Measurements from ENCODE around the gene IL18BP.

IL18BP gene

DNA sequence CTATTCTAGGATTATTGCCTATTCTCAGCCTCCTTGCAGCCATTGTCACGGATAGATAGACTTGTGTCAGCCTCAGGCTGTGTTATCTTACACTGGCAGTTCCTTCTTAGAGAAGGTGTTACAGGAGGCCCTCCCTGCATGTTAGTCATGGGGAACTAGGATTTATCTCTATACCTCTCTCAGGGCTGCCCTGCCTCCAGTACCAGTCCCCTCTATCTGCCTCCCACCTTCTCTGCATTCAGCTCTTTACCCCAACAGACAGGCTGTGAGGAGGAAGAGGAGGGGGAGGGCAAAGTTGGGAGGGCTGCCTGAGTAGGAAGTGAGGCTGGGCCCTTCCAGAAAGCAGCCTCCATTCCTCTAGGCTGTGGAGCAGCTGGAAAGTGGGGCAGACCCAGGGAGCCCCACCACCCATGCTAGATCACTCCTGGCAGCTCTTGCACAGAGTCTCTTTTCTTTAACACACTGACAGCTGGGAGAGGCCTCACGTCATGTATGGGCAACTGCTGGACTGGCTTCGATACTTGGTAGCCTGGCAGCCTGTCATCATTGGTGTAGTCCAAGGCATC is 2.9 kb upstream of the IL18BP start:
- no peak overlapping the region for H3K9ac ChIP-seq (ENCODE audit: low read depth in 1 of 2, low read length in 2 of 2)
- H3K27me3 ChIP-seq (ENCODE audit: control insufficient read depth in 1 of 2, insufficient read depth in 2 of 2, low read length in 2 of 2), result no peaks in the 10 kb centered on the region
- H3K9me3 ChIP-seq (ENCODE audit: control insufficient read depth in 1 of 2, low read length in 2 of 2), result no peaks in the 10 kb centered on the region
- no peak overlapping the region for H3K4me3 ChIP-seq (ENCODE audit: low read depth in 1 of 2, low read length in 2 of 2)
- H3K27ac ChIP-seq (ENCODE audit: low read depth, low read length), result no peak overlapping the region
- H3K36me3 ChIP-seq (ENCODE audit: control insufficient read depth in 1 of 2, insufficient read depth in 2 of 2, low read length in 2 of 2), result peaks cover 5 to 33% of the 10 kb centered on the region in 2 donors
- H3K4me1 ChIP-seq (ENCODE audit: control insufficient read depth in 1 of 2, insufficient read depth in 2 of 2, low read length in 2 of 2), result peaks cover 23 to 28% of the 10 kb centered on the region in 2 donors

- H3K27ac ChIP-seq (ENCODE audit: low read depth, low read length), result no peak overlapping the region
Observed at GRCh38 chr11:71996517-71996916, 2.2 kb upstream of the IL18BP start.

GRCh38 chr11:71996946-71997345 is 1.8 kb upstream of the IL18BP start:
- Histone ChIP-seq H3K4me1 (ENCODE audit: control insufficient read depth in 1 of 2, insufficient read depth in 2 of 2, low read length in 2 of 2) (peaks cover 23 to 28% of the 10 kb centered on the region in 2 donors), H3K9ac (ENCODE audit: low read depth in 1 of 2, low read length in 2 of 2) (no peak overlapping the region), H3K27ac (ENCODE audit: low read depth, low read length) (no peak overlapping the region), H3K36me3 (ENCODE audit: control insufficient read depth in 1 of 2, insufficient read depth in 2 of 2, low read length in 2 of 2) (peaks cover 16 to 37% of the 10 kb centered on the region in 2 donors), H3K4me3 (ENCODE audit: low read depth in 1 of 2, low read length in 2 of 2) (no peak overlapping the region), H3K27me3 (ENCODE audit: control insufficient read depth in 1 of 2, insufficient read depth in 2 of 2, low read length in 2 of 2) (no peaks in the 10 kb centered on the region), H3K9me3 (ENCODE audit: control insufficient read depth in 1 of 2, low read length in 2 of 2) (no peaks in the 10 kb centered on the region)

More at GRCh38 chr11:71996517-71996916, 2.2 kb upstream of the IL18BP start:
- Histone ChIP-seq H3K9me3 (ENCODE audit: control insufficient read depth in 1 of 2, low read length in 2 of 2) (no peaks in the 10 kb centered on the region), H3K36me3 (ENCODE audit: control insufficient read depth in 1 of 2, insufficient read depth in 2 of 2, low read length in 2 of 2) (peaks cover 12 to 33% of the 10 kb centered on the region in 2 donors), H3K9ac (ENCODE audit: low read depth in 1 of 2, low read length in 2 of 2) (no peak overlapping the region), H3K4me3 (ENCODE audit: low read depth in 1 of 2, low read length in 2 of 2) (no peak overlapping the region), H3K4me1 (ENCODE audit: control insufficient read depth in 1 of 2, insufficient read depth in 2 of 2, low read length in 2 of 2) (peaks cover 23 to 28% of the 10 kb centered on the region in 2 donors), H3K27me3 (ENCODE audit: control insufficient read depth in 1 of 2, insufficient read depth in 2 of 2, low read length in 2 of 2) (no peaks in the 10 kb centered on the region)

- H3K27me3 ChIP-seq (ENCODE audit: control insufficient read depth in 1 of 2, insufficient read depth in 2 of 2, low read length in 2 of 2), result no peaks in the 10 kb centered on the region
- no peak overlapping the region for H3K9ac ChIP-seq (ENCODE audit: low read depth in 1 of 2, low read length in 2 of 2)
- H3K4me3 ChIP-seq (ENCODE audit: low read depth in 1 of 2, low read length in 2 of 2), result no peak overlapping the region
- H3K9me3 ChIP-seq (ENCODE audit: control insufficient read depth in 1 of 2, low read length in 2 of 2), result no peaks in the 10 kb centered on the region
- peaks cover 23 to 28% of the 10 kb centered on the region in 2 donors for H3K4me1 ChIP-seq (ENCODE audit: control insufficient read depth in 1 of 2, insufficient read depth in 2 of 2, low read length in 2 of 2)
- no peak overlapping the region for H3K27ac ChIP-seq (ENCODE audit: low read depth, low read length)
- peaks cover 23 to 43% of the 10 kb centered on the region in 2 donors for H3K36me3 ChIP-seq (ENCODE audit: control insufficient read depth in 1 of 2, insufficient read depth in 2 of 2, low read length in 2 of 2)
Observed at GRCh38 chr11:71997594-71997993, 1.1 kb upstream of the IL18BP start.

DNA sequence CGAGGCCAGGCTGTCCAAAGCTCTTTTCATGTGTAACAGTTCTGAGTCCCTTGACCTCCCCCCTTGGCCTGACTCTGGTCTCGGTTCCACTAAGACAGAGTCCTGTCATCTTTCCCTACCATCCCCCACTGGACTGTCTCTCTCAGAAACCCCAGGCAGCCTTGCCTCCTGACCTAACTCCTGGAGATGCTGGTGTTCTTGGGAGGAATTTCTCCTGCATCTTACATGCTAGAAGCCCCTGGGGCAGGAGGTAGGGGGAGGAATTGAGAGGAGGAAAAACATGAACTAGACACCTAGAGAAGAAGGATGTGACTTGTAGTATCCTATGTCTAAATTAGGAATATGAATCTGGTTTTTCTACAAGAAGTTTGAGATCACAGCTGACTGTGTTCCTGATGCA is 648 bp upstream of the IL18BP start:
- H3K36me3 ChIP-seq (ENCODE audit: control insufficient read depth in 1 of 2, insufficient read depth in 2 of 2, low read length in 2 of 2), result peaks cover 27 to 48% of the 10 kb centered on the region in 2 donors
- H3K27ac ChIP-seq (ENCODE audit: low read depth, low read length), result no peak overlapping the region
- H3K9me3 ChIP-seq (ENCODE audit: control insufficient read depth in 1 of 2, low read length in 2 of 2), result no peaks in the 10 kb centered on the region
- no peak overlapping the region for H3K9ac ChIP-seq (ENCODE audit: low read depth in 1 of 2, low read length in 2 of 2)
- no peaks in the 10 kb centered on the region for H3K27me3 ChIP-seq (ENCODE audit: control insufficient read depth in 1 of 2, insufficient read depth in 2 of 2, low read length in 2 of 2)
- peaks cover 23 to 28% of the 10 kb centered on the region in 2 donors for H3K4me1 ChIP-seq (ENCODE audit: control insufficient read depth in 1 of 2, insufficient read depth in 2 of 2, low read length in 2 of 2)
- no peak overlapping the region for H3K4me3 ChIP-seq (ENCODE audit: low read depth in 1 of 2, low read length in 2 of 2)

- no peaks in the 10 kb centered on the region for H3K27me3 ChIP-seq (ENCODE audit: control insufficient read depth in 1 of 2, insufficient read depth in 2 of 2, low read length in 2 of 2)
- H3K9ac ChIP-seq (ENCODE audit: low read depth in 1 of 2, low read length in 2 of 2), result peak overlapping the region; percentile 8 to 33
- H3K36me3 ChIP-seq (ENCODE audit: control insufficient read depth in 1 of 2, insufficient read depth in 2 of 2, low read length in 2 of 2), result peaks cover 39 to 61% of the 10 kb centered on the region in 2 donors
- H3K27ac ChIP-seq (ENCODE audit: low read depth, low read length), result peak overlapping the region; percentile 49
- peaks cover 23 to 28% of the 10 kb centered on the region in 2 donors for H3K4me1 ChIP-seq (ENCODE audit: control insufficient read depth in 1 of 2, insufficient read depth in 2 of 2, low read length in 2 of 2)
- no peaks in the 10 kb centered on the region for H3K9me3 ChIP-seq (ENCODE audit: control insufficient read depth in 1 of 2, low read length in 2 of 2)
- peak overlapping the region; percentile 46 to 48 for H3K4me3 ChIP-seq (ENCODE audit: low read depth in 1 of 2, low read length in 2 of 2)
Observed at GRCh38 chr11:71999362-71999761, 653 bp downstream of the IL18BP start.

DNA sequence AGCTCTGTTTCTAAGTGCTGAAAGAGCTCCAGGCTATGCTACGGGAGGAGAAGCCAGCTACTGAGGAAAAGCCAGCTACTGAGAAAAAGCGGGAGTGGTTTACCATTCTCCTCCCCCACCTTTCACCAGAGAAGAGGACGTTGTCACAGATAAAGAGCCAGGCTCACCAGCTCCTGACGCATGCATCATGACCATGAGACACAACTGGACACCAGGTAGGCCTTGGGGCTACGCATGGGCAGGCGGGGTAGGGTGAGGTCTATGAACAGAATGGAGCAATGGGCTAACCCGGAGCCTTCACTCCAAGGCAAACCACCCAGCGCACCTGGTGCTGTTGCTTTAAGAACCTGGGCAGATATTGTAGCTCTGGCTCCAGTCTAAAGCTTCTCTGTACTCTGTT is 1.1 kb downstream of the IL18BP start:
- peak overlapping the region in 1 of 2 donors; percentile 8 for H3K9ac ChIP-seq (ENCODE audit: low read depth in 1 of 2, low read length in 2 of 2)
- peak overlapping the region; percentile 11 for H3K27ac ChIP-seq (ENCODE audit: low read depth, low read length)
- peaks cover 23 to 28% of the 10 kb centered on the region in 2 donors for H3K4me1 ChIP-seq (ENCODE audit: control insufficient read depth in 1 of 2, insufficient read depth in 2 of 2, low read length in 2 of 2)
- H3K9me3 ChIP-seq (ENCODE audit: control insufficient read depth in 1 of 2, low read length in 2 of 2), result no peaks in the 10 kb centered on the region
- H3K27me3 ChIP-seq (ENCODE audit: control insufficient read depth in 1 of 2, insufficient read depth in 2 of 2, low read length in 2 of 2), result no peaks in the 10 kb centered on the region
- H3K4me3 ChIP-seq (ENCODE audit: low read depth in 1 of 2, low read length in 2 of 2), result peak overlapping the region; percentile 46 to 48
- peaks cover 43 to 64% of the 10 kb centered on the region in 2 donors for H3K36me3 ChIP-seq (ENCODE audit: control insufficient read depth in 1 of 2, insufficient read depth in 2 of 2, low read length in 2 of 2)

DNA sequence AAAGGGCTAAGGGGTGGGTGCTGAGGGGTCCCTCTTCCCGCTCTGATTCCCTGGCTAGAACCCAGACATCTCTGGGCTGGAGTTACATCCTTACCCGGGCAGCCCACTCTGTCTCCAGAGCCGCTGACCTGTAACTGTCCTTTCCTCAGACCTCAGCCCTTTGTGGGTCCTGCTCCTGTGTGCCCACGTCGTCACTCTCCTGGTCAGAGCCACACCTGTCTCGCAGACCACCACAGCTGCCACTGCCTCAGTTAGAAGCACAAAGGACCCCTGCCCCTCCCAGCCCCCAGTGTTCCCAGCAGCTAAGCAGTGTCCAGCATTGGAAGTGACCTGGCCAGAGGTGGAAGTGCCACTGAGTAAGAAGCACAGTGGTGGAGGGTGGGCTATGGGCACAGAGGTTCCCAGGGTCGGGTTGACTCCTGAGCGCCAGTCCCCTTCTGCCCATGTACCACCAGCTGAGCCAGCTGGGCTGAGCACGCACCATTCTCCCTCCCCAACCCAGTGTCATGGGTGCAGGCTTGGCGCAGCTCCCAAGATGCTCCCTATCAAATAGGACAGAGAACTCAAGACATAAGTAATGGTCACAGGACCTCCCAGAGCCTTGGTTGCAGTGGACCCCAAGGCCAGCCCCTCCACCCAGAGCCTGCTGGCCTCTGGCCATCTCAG is 1.6 kb downstream of the IL18BP start:
- H3K36me3 ChIP-seq (ENCODE audit: control insufficient read depth in 1 of 2, insufficient read depth in 2 of 2, low read length in 2 of 2), result peaks cover 48 to 64% of the 10 kb centered on the region in 2 donors
- no peak overlapping the region for H3K4me3 ChIP-seq (ENCODE audit: low read depth in 1 of 2, low read length in 2 of 2)
- no peaks in the 10 kb centered on the region for H3K9me3 ChIP-seq (ENCODE audit: control insufficient read depth in 1 of 2, low read length in 2 of 2)
- H3K9ac ChIP-seq (ENCODE audit: low read depth in 1 of 2, low read length in 2 of 2), result no peak overlapping the region
- H3K4me1 ChIP-seq (ENCODE audit: control insufficient read depth in 1 of 2, insufficient read depth in 2 of 2, low read length in 2 of 2), result peaks cover 23 to 28% of the 10 kb centered on the region in 2 donors
- no peaks in the 10 kb centered on the region for H3K27me3 ChIP-seq (ENCODE audit: control insufficient read depth in 1 of 2, insufficient read depth in 2 of 2, low read length in 2 of 2)
- peak overlapping the region; percentile 11 for H3K27ac ChIP-seq (ENCODE audit: low read depth, low read length)

GRCh38 chr11:72001285-72001684 is 2.6 kb downstream of the IL18BP start:
- H3K27ac ChIP-seq (ENCODE audit: low read depth, low read length), result no peak overlapping the region
- H3K27me3 ChIP-seq (ENCODE audit: control insufficient read depth in 1 of 2, insufficient read depth in 2 of 2, low read length in 2 of 2), result no peaks in the 10 kb centered on the region
- H3K4me3 ChIP-seq (ENCODE audit: low read depth in 1 of 2, low read length in 2 of 2), result no peak overlapping the region
- peaks cover 57 to 67% of the 10 kb centered on the region in 2 donors for H3K36me3 ChIP-seq (ENCODE audit: control insufficient read depth in 1 of 2, insufficient read depth in 2 of 2, low read length in 2 of 2)
- H3K4me1 ChIP-seq (ENCODE audit: control insufficient read depth in 1 of 2, insufficient read depth in 2 of 2, low read length in 2 of 2), result peaks cover 23 to 28% of the 10 kb centered on the region in 2 donors
- no peak overlapping the region for H3K9ac ChIP-seq (ENCODE audit: low read depth in 1 of 2, low read length in 2 of 2)
- H3K9me3 ChIP-seq (ENCODE audit: control insufficient read depth in 1 of 2, low read length in 2 of 2), result no peaks in the 10 kb centered on the region

DNA sequence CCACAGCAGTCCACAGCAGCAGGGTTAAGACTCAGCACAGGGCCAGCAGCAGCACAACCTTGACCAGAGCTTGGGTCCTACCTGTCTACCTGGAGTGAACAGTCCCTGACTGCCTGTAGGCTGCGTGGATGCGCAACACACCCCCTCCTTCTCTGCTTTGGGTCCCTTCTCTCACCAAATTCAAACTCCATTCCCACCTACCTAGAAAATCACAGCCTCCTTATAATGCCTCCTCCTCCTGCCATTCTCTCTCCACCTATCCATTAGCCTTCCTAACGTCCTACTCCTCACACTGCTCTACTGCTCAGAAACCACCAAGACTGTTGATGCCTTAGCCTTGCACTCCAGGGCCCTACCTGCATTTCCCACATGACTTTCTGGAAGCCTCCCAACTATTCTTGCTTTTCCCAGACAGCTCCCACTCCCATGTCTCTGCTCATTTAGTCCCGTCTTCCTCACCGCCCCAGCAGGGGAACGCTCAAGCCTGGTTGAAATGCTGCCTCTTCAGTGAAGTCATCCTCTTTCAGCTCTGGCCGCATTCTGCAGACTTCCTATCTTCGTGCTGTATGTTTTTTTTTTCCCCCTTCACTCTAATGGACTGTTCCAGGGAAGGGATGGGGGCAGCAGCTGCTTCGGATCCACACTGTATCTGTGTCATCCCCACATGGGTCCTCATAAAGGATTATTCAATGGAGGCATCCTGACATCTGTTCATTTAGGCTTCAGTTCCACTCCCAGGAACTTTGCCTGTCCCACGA is 3.3 kb downstream of the IL18BP start:
- Histone ChIP-seq H3K27ac (ENCODE audit: low read depth, low read length) (no peak overlapping the region), H3K9me3 (ENCODE audit: control insufficient read depth in 1 of 2, low read length in 2 of 2) (no peaks in the 10 kb centered on the region), H3K27me3 (ENCODE audit: control insufficient read depth in 1 of 2, insufficient read depth in 2 of 2, low read length in 2 of 2) (no peaks in the 10 kb centered on the region), H3K9ac (ENCODE audit: low read depth in 1 of 2, low read length in 2 of 2) (peak overlapping the region in 1 of 2 donors; percentile 2), H3K4me1 (ENCODE audit: control insufficient read depth in 1 of 2, insufficient read depth in 2 of 2, low read length in 2 of 2) (peaks cover 23 to 28% of the 10 kb centered on the region in 2 donors), H3K36me3 (ENCODE audit: control insufficient read depth in 1 of 2, insufficient read depth in 2 of 2, low read length in 2 of 2) (peaks cover 65 to 72% of the 10 kb centered on the region in 2 donors), H3K4me3 (ENCODE audit: low read depth in 1 of 2, low read length in 2 of 2) (no peak overlapping the region)

Data from duodenal mucosa (tissue), 2 donors.